Measurements from ENCODE around the gene RABGAP1. TPM values are rescaled to one million over a fixed set of nuclear protein-coding genes. Genes with fewer than 3 reads are reported as not detected.

RABGAP1 gene
- total RNA-seq, 2 experiments from 2014 or later = 16.8 to 46.6 TPM

- no peak overlapping the region for H3K4me2 ChIP-seq (ENCODE audit: low read length)
- ChIA-PET CTCF (ENCODE audit: unreplicated experiment) (no interaction called here), POLR2A (interaction anchor here (1.3 kb wide), 1 partner anchor 14 kb away, joined by 5 read pairs; no protein-coding TSS in a partner anchor)
- H3K36me3 ChIP-seq (ENCODE audit: insufficient read depth, low read length) = peaks cover 57% of the 10 kb centered on the region
- BruUV-seq (replicated peaks) = no TSS peak
- H3K79me2 ChIP-seq (ENCODE audit: insufficient read depth, low read depth, low read length) = no peaks in the 10 kb centered on the region
- intact Hi-C loops (cut with micrococcal nuclease; ENCODE audit: unreplicated experiment) = no loop called here
- no peak overlapping the region for H3K27ac ChIP-seq (ENCODE audit: low read depth, low read length, poor library complexity, severe bottlenecking)
- peaks cover 3% of the 10 kb centered on the region; the same call in 1 of the 2 replicates for H3K9me3 ChIP-seq (ENCODE audit: low read length)
- no peaks in the 10 kb centered on the region for H4K20me1 ChIP-seq (ENCODE audit: insufficient read depth, low read length)
- no peaks in the 10 kb centered on the region for H3K9me2 ChIP-seq (ENCODE audit: insufficient read depth, low read length)
- no peak for TF ChIP-seq CTCF (conservative IDR thresholded peaks at IDR 0.05; ENCODE audit: low read length)
- TF ChIP-seq EZH2phosphoT487 (IDR thresholded peaks at IDR 0.05; ENCODE audit: borderline replicate concordance, low read depth, low read length) = no peak
- DNase-seq (ENCODE audit: low spot score) = no peak
- no peak overlapping the region for H3K4me3 ChIP-seq (ENCODE audit: low read depth, low read length, poor library complexity, severe bottlenecking)
- no peaks in the 10 kb centered on the region for H3K4me1 ChIP-seq (ENCODE audit: insufficient read depth, low read length, poor library complexity, severe bottlenecking)
- H2AFZ ChIP-seq (ENCODE audit: low read length) = no peak overlapping the region
Measured at GRCh38 chr9:123008909-123009308, 68.1 kb downstream of the RABGAP1 start.

GRCh38 chr9:123011380-123011779 lies 70.6 kb downstream of the RABGAP1 start:
- peaks cover 76% of the 10 kb centered on the region for H3K36me3 ChIP-seq (ENCODE audit: insufficient read depth, low read length)
- CTCF ChIA-PET (ENCODE audit: unreplicated experiment) = no interaction called here

More at GRCh38 chr9:123011380-123011779, 70.6 kb downstream of the RABGAP1 start:
- DNase-seq (ENCODE audit: low spot score) = no peak
- Histone ChIP-seq H3K79me2 (ENCODE audit: insufficient read depth, low read depth, low read length) (no peaks in the 10 kb centered on the region), H3K9me3 (ENCODE audit: low read length) (peaks cover 21% of the 10 kb centered on the region; the same call in 1 of the 2 replicates), H2AFZ (ENCODE audit: low read length) (no peak overlapping the region), H3K4me1 (ENCODE audit: insufficient read depth, low read length, poor library complexity, severe bottlenecking) (no peaks in the 10 kb centered on the region), H3K4me3 (ENCODE audit: low read depth, low read length, poor library complexity, severe bottlenecking) (no peak overlapping the region), H4K20me1 (ENCODE audit: insufficient read depth, low read length) (no peaks in the 10 kb centered on the region), H3K27ac (ENCODE audit: low read depth, low read length, poor library complexity, severe bottlenecking) (no peak overlapping the region), H3K4me2 (ENCODE audit: low read length) (no peak overlapping the region), H3K9me2 (ENCODE audit: insufficient read depth, low read length) (no peaks in the 10 kb centered on the region)
- intact Hi-C loops (cut with micrococcal nuclease; ENCODE audit: unreplicated experiment) = no loop called here
- POLR2A ChIA-PET = interaction anchor here (0.5 to 0.6 kb wide), 2 partner anchors 8 to 115 kb away, joined by 4 to 7 read pairs; no protein-coding TSS in a partner anchor
- TF ChIP-seq EZH2phosphoT487 (IDR thresholded peaks at IDR 0.05; ENCODE audit: borderline replicate concordance, low read depth, low read length) (no peak), CTCF (conservative IDR thresholded peaks at IDR 0.05; ENCODE audit: low read length) (no peak)
- no TSS peak for BruUV-seq (replicated peaks)
